Measurements from ENCODE around the gene DISP3. TPM values are rescaled to one million over a fixed set of nuclear protein-coding genes. Genes with fewer than 3 reads are reported as not detected.

The DISP3 gene
- total and polyA plus RNA-seq, 2 of the 13 experiments (the other 11 are each of a cell fraction or from before 2014, with no cell fraction given) = 0.08 to 0.13 TPM

DNA sequence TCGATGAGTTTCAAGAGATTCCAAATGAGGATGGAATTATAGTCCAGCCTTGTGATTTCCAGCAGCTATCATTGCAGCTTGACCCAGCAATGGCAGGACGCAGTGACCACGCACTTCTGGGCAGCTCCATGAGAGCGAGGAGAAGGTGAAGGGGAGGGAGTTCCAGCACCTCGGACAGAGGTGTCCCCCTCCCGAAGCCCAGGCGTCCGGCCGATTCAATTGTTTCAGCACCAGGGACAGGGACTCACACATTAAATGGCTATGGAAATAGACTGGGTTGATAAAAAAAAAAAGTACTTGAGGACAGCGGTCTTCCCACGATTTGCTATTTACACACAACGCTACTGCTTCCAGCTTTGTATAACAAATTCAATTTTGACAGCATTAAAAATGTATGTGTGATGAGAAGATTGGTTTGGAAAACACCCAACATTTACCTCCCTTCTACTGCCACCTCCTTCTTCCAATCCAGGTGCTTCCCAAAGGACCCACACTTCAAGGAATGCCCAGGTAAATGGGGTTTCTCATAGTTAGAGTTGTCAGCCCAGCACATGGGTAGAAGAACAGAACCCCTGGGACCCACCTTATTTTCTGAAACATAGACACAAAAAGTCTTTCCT lies 71.8 kb downstream of the DISP3 start (continued):
- TF ChIP-seq GMEB2 (CRISPR knock-in tag; IDR thresholded peaks at IDR 0.05; ENCODE audit: low read depth) (no peak), TOE1 (CRISPR knock-in tag; IDR thresholded peaks at IDR 0.05) (peak; percentile 93), SRY (CRISPR knock-in tag; IDR thresholded peaks at IDR 0.05) (peak; percentile 97), KDM3A (CRISPR knock-in tag; IDR thresholded peaks at IDR 0.05; ENCODE audit: low read depth) (peak; percentile 62; the same call in 1 of the 2 replicates), IRF2 (CRISPR knock-in tag; IDR thresholded peaks at IDR 0.05) (peak; percentile 81), TAF1 (CRISPR knock-in tag; IDR thresholded peaks at IDR 0.05) (peak; percentile 39), THAP11 (CRISPR knock-in tag; IDR thresholded peaks at IDR 0.05) (peak; percentile 77), SRF (IDR thresholded peaks at IDR 0.05; ENCODE audit: low read depth, low read length) (no peak), DBP (CRISPR knock-in tag; IDR thresholded peaks at IDR 0.05; ENCODE audit: not compliant biosample characterization) (peak; percentile 98), ZZZ3 (CRISPR knock-in tag; IDR thresholded peaks at IDR 0.05; ENCODE audit: borderline replicate concordance) (0 out of 2 replicates have a peak, but pooled peaks have one; percentile 25), PAF1 (CRISPR knock-in tag; IDR thresholded peaks at IDR 0.05) (no peak), NFE2 (CRISPR knock-in tag; IDR thresholded peaks at IDR 0.05) (peak; percentile 32; the same call in 1 of the 2 replicates), MAFF (IDR thresholded peaks at IDR 0.05; ENCODE audit: low read depth, low read length) (no peak), SALL2 (CRISPR knock-in tag; IDR thresholded peaks at IDR 0.05) (peak; percentile 81; the same call in 1 of the 2 replicates), FLYWCH1 (CRISPR knock-in tag; IDR thresholded peaks at IDR 0.05) (peak; percentile 81; the same call in 1 of the 2 replicates), CC2D1A (CRISPR knock-in tag; IDR thresholded peaks at IDR 0.05) (peak; percentile 90; the same call in 1 of the 2 replicates), HDAC6 (IDR thresholded peaks at IDR 0.05; ENCODE audit: low read depth, low read length) (no peak), ZNF83 (CRISPR knock-in tag; IDR thresholded peaks at IDR 0.05; ENCODE audit: borderline replicate concordance) (0 out of 2 replicates have a peak, but pooled peaks have one; percentile 39), ZNF121 (CRISPR knock-in tag; IDR thresholded peaks at IDR 0.05) (no peak; the same call in 1 of the 2 replicates), ZNF7 (CRISPR knock-in tag; IDR thresholded peaks at IDR 0.05) (peak; percentile 81)
- TF ChIP-seq, protein P1, sequence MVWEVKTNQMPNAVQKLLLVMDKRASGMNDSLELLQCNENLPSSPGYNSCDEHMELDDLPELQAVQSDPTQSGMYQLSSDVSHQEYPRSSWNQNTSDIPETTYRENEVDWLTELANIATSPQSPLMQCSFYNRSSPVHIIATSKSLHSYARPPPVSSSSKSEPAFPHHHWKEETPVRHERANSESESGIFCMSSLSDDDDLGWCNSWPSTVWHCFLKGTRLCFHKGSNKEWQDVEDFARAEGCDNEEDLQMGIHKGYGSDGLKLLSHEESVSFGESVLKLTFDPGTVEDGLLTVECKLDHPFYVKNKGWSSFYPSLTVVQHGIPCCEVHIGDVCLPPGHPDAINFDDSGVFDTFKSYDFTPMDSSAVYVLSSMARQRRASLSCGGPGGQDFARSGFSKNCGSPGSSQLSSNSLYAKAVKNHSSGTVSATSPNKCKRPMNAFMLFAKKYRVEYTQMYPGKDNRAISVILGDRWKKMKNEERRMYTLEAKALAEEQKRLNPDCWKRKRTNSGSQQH (CRISPR knock-in tag; IDR thresholded peaks at IDR 0.05; ENCODE audit: low read depth) = peak; percentile 98
- TF ChIP-seq, protein P2, sequence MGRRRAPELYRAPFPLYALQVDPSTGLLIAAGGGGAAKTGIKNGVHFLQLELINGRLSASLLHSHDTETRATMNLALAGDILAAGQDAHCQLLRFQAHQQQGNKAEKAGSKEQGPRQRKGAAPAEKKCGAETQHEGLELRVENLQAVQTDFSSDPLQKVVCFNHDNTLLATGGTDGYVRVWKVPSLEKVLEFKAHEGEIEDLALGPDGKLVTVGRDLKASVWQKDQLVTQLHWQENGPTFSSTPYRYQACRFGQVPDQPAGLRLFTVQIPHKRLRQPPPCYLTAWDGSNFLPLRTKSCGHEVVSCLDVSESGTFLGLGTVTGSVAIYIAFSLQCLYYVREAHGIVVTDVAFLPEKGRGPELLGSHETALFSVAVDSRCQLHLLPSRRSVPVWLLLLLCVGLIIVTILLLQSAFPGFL (CRISPR knock-in tag; IDR thresholded peaks at IDR 0.05) = peak; percentile 72; the same call in 1 of the 2 replicates
- TF ChIP-seq, protein P3, sequence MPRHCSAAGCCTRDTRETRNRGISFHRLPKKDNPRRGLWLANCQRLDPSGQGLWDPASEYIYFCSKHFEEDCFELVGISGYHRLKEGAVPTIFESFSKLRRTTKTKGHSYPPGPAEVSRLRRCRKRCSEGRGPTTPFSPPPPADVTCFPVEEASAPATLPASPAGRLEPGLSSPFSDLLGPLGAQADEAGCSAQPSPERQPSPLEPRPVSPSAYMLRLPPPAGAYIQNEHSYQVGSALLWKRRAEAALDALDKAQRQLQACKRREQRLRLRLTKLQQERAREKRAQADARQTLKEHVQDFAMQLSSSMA (CRISPR knock-in tag; IDR thresholded peaks at IDR 0.05) = 0 out of 2 replicates have a peak, but pooled peaks have one; percentile 63

All from HepG2 (cell line).